SJCRH30 (cell line): ENCODE measurements around the gene TBC1D1. TPM values are rescaled to one million over a fixed set of nuclear protein-coding genes. Genes with fewer than 3 reads are reported as not detected.

ENCODE experiments used
- DNase-seq, 2 experiments: peaks; one replicate each; pipeline ENCODE4 v3.0.0-alpha.2; 2015 to 2020
- H3K27ac ChIP-seq: fragments of 250-450 bp; sonication (Bioruptor Pico); 2 replicates; pipeline ENCODE4 v1.5.1; 2020; ENCODE audit warnings: mild to moderate bottlenecking, moderate library complexity
- H3K27me3 ChIP-seq: fragments of 250-450 bp; sonication (Bioruptor Pico); 2 replicates; pipeline ENCODE4 v1.5.1; 2020; ENCODE audit warnings: mild to moderate bottlenecking, moderate library complexity
- H3K36me3 ChIP-seq: fragments of 250-450 bp; sonication (Bioruptor Pico); 2 replicates; pipeline ENCODE4 v1.5.1; 2020; ENCODE audit warnings: mild to moderate bottlenecking, moderate library complexity
- H3K4me1 ChIP-seq: fragments of 250-450 bp; sonication (Bioruptor Pico); 2 replicates; pipeline ENCODE4 v1.5.1; 2020; ENCODE audit warnings: mild to moderate bottlenecking, moderate library complexity
- H3K4me3 ChIP-seq: fragments of 250-450 bp; sonication (Bioruptor Pico); 2 replicates; pipeline ENCODE4 v1.5.1; 2020; ENCODE audit warnings: mild to moderate bottlenecking, moderate library complexity
- H3K9me3 ChIP-seq: fragments of 250-450 bp; sonication (Bioruptor Pico); replicated peaks from 2 replicates; pipeline ENCODE4 v1.5.1; 2020; ENCODE audit warnings: mild to moderate bottlenecking, moderate library complexity
- total RNA-seq: library from RNA; depleted of rRNA; stranded (reverse); fragments of >200 nt; shearing (Covaris generic); gene quantifications from 2 replicates; pipeline ENCODE4 v1.2.3, GENCODE V29; 2014

TBC1D1 gene
- total RNA-seq, 1 experiment from 2014 or later = 91.1 TPM

GRCh38 chr4:38060829-38061431 is 170.0 kb downstream of the TBC1D1 start:
- Histone ChIP-seq H3K4me1 (no peaks in the 10 kb centered on the region), H3K27me3 (no peaks in the 10 kb centered on the region), H3K9me3 (no peaks in the 10 kb centered on the region), H3K27ac (no peak overlapping the region), H3K36me3 (no peaks in the 10 kb centered on the region; the same call in 1 of the 2 replicates), H3K4me3 (no peak overlapping the region)
- DNase-seq = no peak

DNA sequence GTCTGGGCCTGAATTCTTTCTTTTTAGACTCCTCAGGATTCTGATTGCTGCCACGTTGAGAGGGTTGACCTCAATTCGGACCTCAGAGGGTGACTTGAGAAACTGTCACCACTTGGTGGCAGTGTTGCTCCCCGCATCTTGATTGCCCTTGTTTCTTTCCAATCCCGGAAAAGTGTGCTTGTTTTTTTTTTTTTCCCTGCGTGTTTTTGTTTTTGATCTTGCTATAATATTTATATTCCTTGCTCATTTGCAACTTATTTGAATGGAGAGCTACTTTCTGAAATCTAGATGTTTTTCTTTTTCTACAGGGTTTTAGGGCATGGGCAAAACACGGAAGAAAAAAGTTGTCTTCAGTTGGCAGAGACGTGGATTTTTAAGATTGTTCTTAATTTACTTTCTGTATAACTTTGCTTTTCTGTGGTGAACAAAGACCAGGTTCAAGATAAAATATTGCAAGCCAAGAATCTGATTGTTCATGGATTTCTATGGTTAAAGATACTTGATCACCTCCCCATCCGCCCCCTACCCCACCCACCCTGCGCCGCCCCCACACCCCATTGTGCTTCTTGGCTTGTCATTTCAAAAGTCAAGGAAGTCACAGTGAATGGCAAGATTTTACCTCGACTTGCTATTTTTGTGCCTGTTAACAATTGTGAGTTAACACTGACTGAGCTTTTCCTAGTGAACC is 171.3 kb downstream of the TBC1D1 start:
- no peaks in the 10 kb centered on the region for H3K4me1 ChIP-seq
- no peaks in the 10 kb centered on the region for H3K9me3 ChIP-seq
- DNase-seq = peak; percentile 67 to 89
- no peaks in the 10 kb centered on the region; the same call in 1 of the 2 replicates for H3K36me3 ChIP-seq
- H3K27me3 ChIP-seq = no peaks in the 10 kb centered on the region
- H3K4me3 ChIP-seq = no peak overlapping the region
- no peak overlapping the region for H3K27ac ChIP-seq

DNA sequence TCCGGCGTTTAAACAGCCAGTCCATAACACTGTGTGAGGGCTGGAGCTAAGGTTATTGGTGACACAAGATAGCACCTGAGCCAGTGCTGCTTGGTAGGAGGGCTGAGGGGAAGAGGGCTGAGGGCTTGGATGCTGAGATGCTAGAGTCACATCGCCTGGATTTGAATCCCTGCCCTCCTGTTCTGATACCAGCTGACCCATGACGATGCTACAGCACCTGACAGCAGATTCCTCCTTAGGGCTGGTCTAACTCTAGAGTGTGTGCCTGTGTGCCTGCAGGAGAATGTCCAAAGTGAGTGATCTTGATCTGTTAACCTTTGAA is 171.9 kb downstream of the TBC1D1 start:
- DNase-seq = no peak
- no peaks in the 10 kb centered on the region for H3K27me3 ChIP-seq
- no peaks in the 10 kb centered on the region; the same call in 1 of the 2 replicates for H3K36me3 ChIP-seq
- H3K9me3 ChIP-seq = no peaks in the 10 kb centered on the region
- H3K4me1 ChIP-seq = no peaks in the 10 kb centered on the region
- no peak overlapping the region for H3K27ac ChIP-seq
- no peak overlapping the region for H3K4me3 ChIP-seq

GRCh38 chr4:38065176-38065575 is 174.3 kb downstream of the TBC1D1 start:
- no peaks in the 10 kb centered on the region; the same call in 1 of the 2 replicates for H3K36me3 ChIP-seq
- H3K27ac ChIP-seq = no peak overlapping the region
- H3K9me3 ChIP-seq = no peaks in the 10 kb centered on the region
- no peaks in the 10 kb centered on the region for H3K4me1 ChIP-seq
- H3K27me3 ChIP-seq = no peaks in the 10 kb centered on the region
- DNase-seq = no peak
- H3K4me3 ChIP-seq = no peak overlapping the region

DNA sequence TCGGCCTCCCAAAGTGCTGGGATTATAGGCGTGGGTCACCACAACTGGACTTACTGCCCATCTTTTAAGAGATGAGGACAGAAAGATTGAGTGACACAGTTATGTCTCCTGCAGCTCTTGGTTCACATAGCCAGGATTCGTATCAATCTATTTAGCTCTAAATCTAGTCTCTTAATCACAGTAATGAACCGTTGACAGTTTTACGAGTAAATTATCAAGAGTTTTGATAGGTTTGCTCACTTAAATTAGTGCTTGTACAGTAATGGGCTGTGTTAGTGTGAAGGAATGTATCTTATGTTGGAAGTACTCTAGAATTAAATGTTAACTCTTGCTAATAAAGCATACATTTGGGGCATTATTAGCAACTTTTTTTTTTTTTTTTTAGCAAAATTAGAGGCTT is 175.0 kb downstream of the TBC1D1 start:
- no peaks in the 10 kb centered on the region for H3K4me1 ChIP-seq
- no peak overlapping the region for H3K4me3 ChIP-seq
- no peak for DNase-seq
- no peaks in the 10 kb centered on the region for H3K9me3 ChIP-seq
- no peaks in the 10 kb centered on the region for H3K27me3 ChIP-seq
- H3K36me3 ChIP-seq = no peaks in the 10 kb centered on the region; the same call in 1 of the 2 replicates
- no peak overlapping the region for H3K27ac ChIP-seq

- DNase-seq = no peak
- Histone ChIP-seq H3K27ac (no peak overlapping the region), H3K4me1 (no peaks in the 10 kb centered on the region), H3K36me3 (no peaks in the 10 kb centered on the region; the same call in 1 of the 2 replicates), H3K27me3 (no peaks in the 10 kb centered on the region), H3K4me3 (no peak overlapping the region), H3K9me3 (no peaks in the 10 kb centered on the region)
Measured at GRCh38 chr4:38067499-38067898, 176.6 kb downstream of the TBC1D1 start.

- no peak for DNase-seq
- H3K36me3 ChIP-seq = peaks cover 3% of the 10 kb centered on the region; the same call in 1 of the 2 replicates
Measured at GRCh38 chr4:38068107-38068506, 177.2 kb downstream of the TBC1D1 start.

GRCh38 chr4:38069271-38069760 is 178.4 kb downstream of the TBC1D1 start:
- 0 out of 2 replicates have a peak, but pooled peaks cover 3% of the 10 kb centered on the region for H3K36me3 ChIP-seq
- no peaks in the 10 kb centered on the region for H3K9me3 ChIP-seq
- no peak for DNase-seq
- H3K4me3 ChIP-seq = no peak overlapping the region
- H3K27me3 ChIP-seq = no peaks in the 10 kb centered on the region
- H3K4me1 ChIP-seq = no peaks in the 10 kb centered on the region
- no peak overlapping the region for H3K27ac ChIP-seq

More at GRCh38 chr4:38068107-38068506, 177.2 kb downstream of the TBC1D1 start:
- Histone ChIP-seq H3K4me3 (no peak overlapping the region), H3K9me3 (no peaks in the 10 kb centered on the region), H3K27ac (no peak overlapping the region), H3K27me3 (no peaks in the 10 kb centered on the region), H3K4me1 (no peaks in the 10 kb centered on the region)

DNA sequence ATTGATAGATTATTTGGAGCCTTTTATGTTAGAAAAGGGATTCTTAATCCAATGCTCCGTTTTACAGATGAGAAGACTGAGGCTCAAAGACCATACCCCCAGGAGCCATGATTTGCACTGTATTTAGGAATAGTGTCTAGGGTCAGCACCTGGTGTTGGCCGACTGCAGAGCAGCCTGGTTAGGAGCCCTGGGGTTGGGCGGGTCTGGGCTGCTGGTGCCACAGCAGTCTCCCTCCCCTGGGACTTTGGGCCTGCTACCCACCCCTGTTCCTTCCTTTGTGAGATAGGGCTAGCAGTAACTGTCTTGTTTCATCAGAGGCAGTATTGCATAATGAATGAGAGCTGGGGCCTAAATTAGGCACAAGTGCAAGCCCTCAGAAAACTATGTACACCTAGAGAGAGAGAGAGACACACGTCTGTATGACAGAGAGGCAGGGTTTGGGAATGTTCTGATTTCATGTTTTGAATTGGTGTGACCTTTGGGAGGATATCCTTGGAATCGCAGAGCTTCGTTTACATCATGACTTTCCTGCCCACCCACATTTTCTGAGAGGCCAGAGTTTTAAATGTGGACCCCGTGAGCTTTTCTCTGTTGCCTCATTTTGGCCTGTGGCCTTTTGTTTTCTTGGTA is 181.0 kb downstream of the TBC1D1 start:
- Histone ChIP-seq H3K36me3 (0 out of 2 replicates have a peak, but pooled peaks cover 3% of the 10 kb centered on the region), H3K27ac (no peak overlapping the region), H3K9me3 (no peaks in the 10 kb centered on the region), H3K4me3 (no peak overlapping the region), H3K4me1 (0 out of 2 replicates have a peak, but pooled peaks cover 3% of the 10 kb centered on the region), H3K27me3 (no peaks in the 10 kb centered on the region)
- DNase-seq = no peak

- H3K4me3 ChIP-seq = no peak overlapping the region
- H3K4me1 ChIP-seq = 0 out of 2 replicates have a peak, but pooled peaks cover 3% of the 10 kb centered on the region
- no peaks in the 10 kb centered on the region for H3K9me3 ChIP-seq
- no peak for DNase-seq
- no peaks in the 10 kb centered on the region for H3K27me3 ChIP-seq
- 0 out of 2 replicates have a peak, but pooled peaks cover 3% of the 10 kb centered on the region for H3K36me3 ChIP-seq
- no peak overlapping the region for H3K27ac ChIP-seq
Measured at GRCh38 chr4:38072578-38072977, 181.7 kb downstream of the TBC1D1 start.

GRCh38 chr4:38073596-38074234 is 182.8 kb downstream of the TBC1D1 start:
- Histone ChIP-seq H3K4me1 (0 out of 2 replicates have a peak, but pooled peaks cover 3% of the 10 kb centered on the region), H3K36me3 (0 out of 2 replicates have a peak, but pooled peaks cover 3% of the 10 kb centered on the region), H3K27me3 (no peaks in the 10 kb centered on the region), H3K4me3 (no peak overlapping the region), H3K9me3 (no peaks in the 10 kb centered on the region), H3K27ac (no peak overlapping the region)
- no peak for DNase-seq

DNA sequence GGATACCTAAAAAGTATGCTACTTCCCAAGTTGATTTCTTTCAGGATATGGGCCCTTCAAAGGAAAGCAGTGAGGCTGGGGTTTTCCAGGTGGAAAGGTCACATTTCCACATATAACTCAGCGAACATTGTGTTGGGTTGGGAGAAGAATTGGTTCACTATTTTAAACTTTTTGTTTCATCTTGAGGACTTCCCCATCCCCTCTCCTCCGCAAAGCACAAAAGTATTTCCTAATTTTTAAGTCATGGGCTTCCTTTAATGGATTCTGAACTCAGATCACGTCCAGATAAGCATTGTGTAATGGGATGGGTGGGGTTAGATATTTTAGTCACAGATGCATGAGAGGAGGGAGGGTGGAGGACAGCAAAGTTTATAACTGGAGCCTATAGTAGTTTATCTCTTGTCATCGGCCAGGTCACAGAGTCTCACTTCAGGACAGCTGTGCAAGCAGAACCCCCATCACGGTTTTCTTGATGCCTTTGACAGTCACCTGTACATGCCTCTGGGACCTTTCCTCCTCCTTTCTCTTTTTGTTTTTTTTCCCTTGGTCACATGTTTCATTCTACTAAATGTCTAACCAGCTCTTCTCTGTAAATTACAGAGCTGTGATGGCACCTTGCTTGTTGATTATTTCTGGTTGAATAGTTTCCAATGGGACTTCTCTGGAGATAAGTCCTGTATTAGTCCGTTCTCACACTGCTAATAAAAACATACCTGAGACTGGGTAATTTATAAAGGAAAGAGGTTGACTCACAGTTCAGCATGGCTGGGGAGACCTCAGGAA is 184.7 kb downstream of the TBC1D1 start:
- H3K4me1 ChIP-seq = peaks cover 6% of the 10 kb centered on the region; the same call in 1 of the 2 replicates

DNA sequence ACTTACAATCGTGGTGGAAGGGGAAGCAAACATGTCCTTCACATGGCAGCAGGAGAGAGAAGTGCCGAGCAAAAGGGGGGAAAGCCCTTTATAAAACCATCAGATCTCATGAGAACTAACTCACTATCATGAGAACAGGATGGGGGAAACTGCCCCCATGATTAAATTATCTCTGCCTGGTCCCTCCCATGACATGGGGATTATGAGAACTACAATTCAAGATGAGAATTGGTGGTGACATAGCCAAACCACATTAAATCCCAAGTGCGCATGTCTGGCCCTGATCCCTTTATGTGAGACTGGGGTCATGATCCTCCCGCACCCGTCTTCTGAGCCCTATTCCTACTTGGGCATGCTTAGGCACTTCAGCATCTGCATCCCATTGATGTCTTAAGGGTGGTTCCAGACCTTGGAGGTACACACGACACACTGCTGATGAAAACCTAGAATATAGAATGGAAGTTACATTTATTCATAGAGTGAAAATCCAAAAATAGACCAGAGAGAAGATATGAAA is 185.3 kb downstream of the TBC1D1 start:
- Histone ChIP-seq H3K27me3 (no peaks in the 10 kb centered on the region), H3K36me3 (0 out of 2 replicates have a peak, but pooled peaks cover 5% of the 10 kb centered on the region), H3K9me3 (no peaks in the 10 kb centered on the region), H3K4me3 (no peak overlapping the region), H3K27ac (no peak overlapping the region), H3K4me1 (peaks cover 6% of the 10 kb centered on the region; the same call in 1 of the 2 replicates)
- DNase-seq = no peak

More for the DNA sequence above, 184.7 kb downstream of the TBC1D1 start:
- Histone ChIP-seq H3K9me3 (no peaks in the 10 kb centered on the region), H3K36me3 (0 out of 2 replicates have a peak, but pooled peaks cover 5% of the 10 kb centered on the region), H3K27ac (no peak overlapping the region), H3K27me3 (no peaks in the 10 kb centered on the region), H3K4me3 (no peak overlapping the region)
- no peak for DNase-seq
